Trophoblast cell (in vitro differentiated cells and primary cell): ENCODE results near the gene EEA1.
"Not testable (repeated sequence)": the region's sequence is repeated elsewhere in the genome, so short reads cannot be mapped to it uniquely, and the experiment has no call there.

ENCODE experiments used
- DNase-seq, 2 donors: peaks; one replicate each; pipeline ENCODE4 v3.0.0-alpha.2; 2016
- H2AFZ ChIP-seq: 2 replicates; pipeline ENCODE4 v1.6.1; 2013; ENCODE audit warnings: low read length, moderate library complexity, mild to moderate bottlenecking; ENCODE audit not compliant: insufficient read depth, poor library complexity
- H2AK5ac ChIP-seq: 2 replicates; pipeline ENCODE4 v1.6.1; 2013; ENCODE audit warnings: mild to moderate bottlenecking, low read length
- H2BK120ac ChIP-seq: 2 replicates; pipeline ENCODE4 v1.6.1; 2013; ENCODE audit warnings: low read length, mild to moderate bottlenecking, moderate library complexity; ENCODE audit not compliant: insufficient read depth, poor library complexity
- H2BK12ac ChIP-seq: 2 replicates; pipeline ENCODE4 v1.6.1; 2013; ENCODE audit warnings: mild to moderate bottlenecking, low read length, moderate library complexity
- H2BK5ac ChIP-seq: 2 replicates; pipeline ENCODE4 v1.6.1; 2013; ENCODE audit warnings: low read length, low read depth, moderate library complexity, mild to moderate bottlenecking; ENCODE audit not compliant: poor library complexity
- H3K14ac ChIP-seq: 2 replicates; pipeline ENCODE4 v1.6.1; 2013; ENCODE audit warnings: mild to moderate bottlenecking, low read length
- H3K18ac ChIP-seq: 2 replicates; pipeline ENCODE4 v1.6.1; 2013; ENCODE audit warnings: mild to moderate bottlenecking, low read length
- H3K23ac ChIP-seq: 2 replicates; pipeline ENCODE4 v1.6.1; 2013; ENCODE audit warnings: low read length
- H3K27ac ChIP-seq: 2 replicates; pipeline ENCODE4 v1.5.1; 2013; ENCODE audit warnings: low read depth, mild to moderate bottlenecking, inconsistent platforms, low read length, moderate library complexity
- H3K27me3 ChIP-seq: 2 replicates; pipeline ENCODE4 v1.6.1; 2013; ENCODE audit warnings: inconsistent platforms, mild to moderate bottlenecking, low read length, moderate library complexity; ENCODE audit not compliant: insufficient read depth
- H3K36me3 ChIP-seq, 2 experiments: 1 replicate in 1 of 2; 2 replicates in 1 of 2; pipeline ENCODE4 v1.6.1; 2013; ENCODE audit warnings: low read length in 2 of 2, mild to moderate bottlenecking in 2 of 2, moderate library complexity in 1 of 2; ENCODE audit not compliant: insufficient read depth in 2 of 2, control insufficient read depth in 1 of 2
- H3K4ac ChIP-seq: 2 replicates; pipeline ENCODE4 v1.6.1; 2013; ENCODE audit warnings: low read depth, mild to moderate bottlenecking, low read length, moderate library complexity
- H3K4me1 ChIP-seq, 2 experiments: 1 replicate in 1 of 2; 2 replicates in 1 of 2; pipeline ENCODE4 v1.6.1; 2013; ENCODE audit warnings: low read length in 2 of 2, mild to moderate bottlenecking in 2 of 2, moderate library complexity in 1 of 2; ENCODE audit not compliant: insufficient read depth in 2 of 2, control insufficient read depth in 1 of 2
- H3K4me2 ChIP-seq: 2 replicates; pipeline ENCODE4 v1.6.1; 2013; ENCODE audit warnings: inconsistent platforms, mild to moderate bottlenecking, low read length, moderate library complexity
- H3K4me3 ChIP-seq: 2 replicates; pipeline ENCODE4 v1.5.1; 2013; ENCODE audit warnings: mild to moderate bottlenecking, low read depth, low read length, inconsistent platforms
- H3K79me1 ChIP-seq: one replicate; pipeline ENCODE4 v1.6.1; 2013; ENCODE audit warnings: low read length
- H3K79me2 ChIP-seq: 2 replicates; pipeline ENCODE4 v1.6.1; 2013; ENCODE audit warnings: low read length, mild to moderate bottlenecking; ENCODE audit not compliant: control insufficient read depth, insufficient read depth, poor library complexity
- H3K9ac ChIP-seq: 2 replicates; pipeline ENCODE4 v1.6.1; 2013; ENCODE audit warnings: mild to moderate bottlenecking, low read length
- H3K9me3 ChIP-seq: 2 replicates; pipeline ENCODE4 v1.6.1; 2013; ENCODE audit warnings: low read depth, mild to moderate bottlenecking, control low read depth, inconsistent platforms, low read length; ENCODE audit not compliant: insufficient read depth
- H4K12ac ChIP-seq: 2 replicates; pipeline ENCODE4 v1.6.1; 2013; ENCODE audit warnings: low read depth, mild to moderate bottlenecking, low read length, moderate library complexity
- H4K8ac ChIP-seq: 2 replicates; pipeline ENCODE4 v1.6.1; 2013; ENCODE audit warnings: low read depth, mild to moderate bottlenecking, low read length, moderate library complexity
- H4K91ac ChIP-seq: one replicate; pipeline ENCODE4 v1.6.1; 2013; ENCODE audit warnings: low read depth, mild to moderate bottlenecking, low read length, moderate library complexity
- WGBS: extraction: QIAGEN DNeasy Blood & Tissue Kit; methylation state at CpG from one replicate; pipeline ENCODE4 v1.1.7; 2013; ENCODE audit warnings: missing lambda C conversion rate; ENCODE audit not compliant: insufficient read length, insufficient coverage; ENCODE audit errors: extremely low coverage; 5-methylcytosine and 5-hydroxymethylcytosine counted together

The EEA1 gene

DNA sequence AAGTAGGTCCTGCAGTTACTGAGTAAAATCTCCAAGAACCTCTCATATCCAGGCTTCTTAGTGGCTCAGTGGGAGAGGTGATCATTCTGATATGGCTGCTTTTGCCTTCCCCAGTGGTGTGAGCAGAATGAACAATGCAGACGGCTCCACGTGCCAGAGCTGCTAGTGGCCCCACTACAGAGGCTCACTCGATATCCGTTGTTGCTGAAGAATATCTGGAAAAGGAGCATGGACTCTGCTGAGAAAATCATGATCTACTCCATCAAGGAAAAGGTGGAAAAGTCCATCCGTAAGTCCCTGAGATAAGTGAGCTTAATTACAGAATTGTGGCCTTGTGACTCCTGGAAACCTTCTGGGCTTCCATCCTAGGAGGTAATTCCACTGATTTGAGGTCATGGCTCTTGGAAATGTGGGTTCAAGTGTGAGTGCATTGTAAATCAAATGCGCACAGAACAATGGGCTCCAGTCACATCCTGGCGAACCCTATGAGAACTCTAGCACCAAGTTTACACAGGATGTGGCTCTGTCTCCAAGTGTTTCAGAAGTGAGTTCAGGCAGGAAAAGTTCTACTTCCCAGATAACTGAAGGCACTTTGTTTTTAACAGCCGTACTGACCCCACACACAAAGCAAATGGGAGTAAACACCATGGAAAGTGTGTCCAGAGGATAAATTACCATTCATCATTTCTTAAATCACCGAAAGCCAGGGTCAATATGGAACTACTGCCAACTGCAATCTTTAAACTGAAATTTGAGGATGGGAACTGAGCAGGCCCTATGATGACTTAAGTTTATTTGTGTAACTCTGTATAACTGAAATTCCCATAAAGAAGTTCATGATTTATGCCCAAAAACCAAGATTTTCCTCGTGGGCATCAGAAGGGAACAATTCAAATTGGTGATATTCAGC, 174.9 kb downstream of the EEA1 start:
- H3K9me3 ChIP-seq: no peaks in the 10 kb centered on the region
- no peak overlapping the region for H2BK12ac ChIP-seq
- H2BK120ac ChIP-seq: no peak overlapping the region
- no peak overlapping the region for H3K4me2 ChIP-seq
- no peak overlapping the region for H2AFZ ChIP-seq
- no CpG with 5 or more reads among the region's 10 CpGs for WGBS
- no peak overlapping the region for H3K23ac ChIP-seq
- H3K4ac ChIP-seq: no peak overlapping the region
- H2AK5ac ChIP-seq: no peak overlapping the region
- H3K79me1 ChIP-seq: no peaks in the 10 kb centered on the region
- DNase-seq: no peak
- no peaks in the 10 kb centered on the region for H3K4me1 ChIP-seq
- no peak overlapping the region for H3K9ac ChIP-seq
- no peak overlapping the region for H3K4me3 ChIP-seq
- no peak overlapping the region for H4K91ac ChIP-seq
- H4K12ac ChIP-seq: no peak overlapping the region
- H3K36me3 ChIP-seq: no peaks in the 10 kb centered on the region
- no peak overlapping the region for H3K18ac ChIP-seq
- no peaks in the 10 kb centered on the region for H3K79me2 ChIP-seq
- H3K27ac ChIP-seq: no peak overlapping the region
- H2BK5ac ChIP-seq: no peak overlapping the region
- H3K14ac ChIP-seq: no peak overlapping the region
- no peaks in the 10 kb centered on the region for H3K27me3 ChIP-seq
- no peak overlapping the region for H4K8ac ChIP-seq

DNA sequence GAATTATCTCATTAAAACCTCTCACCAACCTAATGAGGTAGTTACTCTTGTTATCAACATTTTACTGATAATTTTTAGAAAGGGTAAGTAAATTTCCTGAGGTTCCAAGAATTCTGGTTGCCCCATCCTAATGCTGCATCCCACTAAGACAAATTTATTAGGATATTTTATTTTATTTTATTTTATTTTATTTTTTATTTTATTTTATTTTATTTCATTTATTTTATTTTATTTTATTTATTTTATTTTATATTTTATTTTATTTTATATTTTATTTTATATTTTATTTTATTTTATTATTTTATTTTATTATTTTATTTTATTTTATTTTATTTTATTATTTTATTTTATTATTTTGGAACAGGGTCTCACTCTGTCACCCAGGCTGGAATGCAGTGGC, 179.4 kb downstream of the EEA1 start:
- not testable (repeated sequence) for H3K23ac ChIP-seq, H3K4ac ChIP-seq, H3K14ac ChIP-seq, H3K9me3 ChIP-seq, H3K27me3 ChIP-seq, H3K18ac ChIP-seq, H3K4me2 ChIP-seq, H3K4me3 ChIP-seq, H2AFZ ChIP-seq, H2BK12ac ChIP-seq, H4K12ac ChIP-seq, DNase-seq, H4K8ac ChIP-seq, H3K27ac ChIP-seq, H3K79me2 ChIP-seq, H3K36me3 ChIP-seq, H2BK120ac ChIP-seq, H3K4me1 ChIP-seq, H2AK5ac ChIP-seq, H4K91ac ChIP-seq, H3K79me1 ChIP-seq, H2BK5ac ChIP-seq, H3K9ac ChIP-seq

DNA sequence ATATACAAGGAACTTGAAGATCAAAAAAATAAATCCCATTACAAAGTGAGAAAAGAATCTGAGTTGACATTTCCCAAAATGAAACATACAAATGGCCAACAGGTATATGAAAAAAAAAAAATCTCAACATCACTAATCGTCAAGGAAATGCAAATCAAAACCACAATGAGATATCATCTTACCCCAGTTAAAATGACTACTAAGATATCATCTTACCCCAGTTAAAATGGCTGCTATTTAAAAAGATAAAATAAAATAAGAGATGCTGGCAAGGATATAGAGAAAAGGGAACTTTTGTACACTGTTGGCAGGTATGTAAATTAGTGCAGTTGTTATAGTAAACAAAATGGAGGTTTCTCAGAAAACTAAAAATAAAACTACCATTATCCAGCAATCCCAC, 181.9 kb downstream of the EEA1 start:
- H3K36me3 ChIP-seq: no peaks in the 10 kb centered on the region
- no peaks in the 10 kb centered on the region for H3K27me3 ChIP-seq
- no peak overlapping the region for H2BK5ac ChIP-seq
- no peak overlapping the region for H3K9ac ChIP-seq
- no peak overlapping the region for H3K4me3 ChIP-seq
- H2AK5ac ChIP-seq: no peak overlapping the region
- no peak overlapping the region for H3K4ac ChIP-seq
- H4K91ac ChIP-seq: no peak overlapping the region
- WGBS: no CpG with 5 or more reads among the region's 1 CpG
- no peak overlapping the region for H2AFZ ChIP-seq
- no peaks in the 10 kb centered on the region for H3K79me1 ChIP-seq
- H3K27ac ChIP-seq: no peak overlapping the region
- no peaks in the 10 kb centered on the region for H3K79me2 ChIP-seq
- H3K4me1 ChIP-seq: peaks cover 0 to 2% of the 10 kb centered on the region in 2 experiments
- DNase-seq: no peak
- H3K23ac ChIP-seq: no peak overlapping the region
- H3K9me3 ChIP-seq: no peaks in the 10 kb centered on the region
- no peak overlapping the region for H3K14ac ChIP-seq
- H2BK120ac ChIP-seq: no peak overlapping the region
- no peak overlapping the region for H4K12ac ChIP-seq
- no peak overlapping the region for H3K4me2 ChIP-seq
- no peak overlapping the region for H3K18ac ChIP-seq
- H4K8ac ChIP-seq: no peak overlapping the region
- H2BK12ac ChIP-seq: no peak overlapping the region

DNA sequence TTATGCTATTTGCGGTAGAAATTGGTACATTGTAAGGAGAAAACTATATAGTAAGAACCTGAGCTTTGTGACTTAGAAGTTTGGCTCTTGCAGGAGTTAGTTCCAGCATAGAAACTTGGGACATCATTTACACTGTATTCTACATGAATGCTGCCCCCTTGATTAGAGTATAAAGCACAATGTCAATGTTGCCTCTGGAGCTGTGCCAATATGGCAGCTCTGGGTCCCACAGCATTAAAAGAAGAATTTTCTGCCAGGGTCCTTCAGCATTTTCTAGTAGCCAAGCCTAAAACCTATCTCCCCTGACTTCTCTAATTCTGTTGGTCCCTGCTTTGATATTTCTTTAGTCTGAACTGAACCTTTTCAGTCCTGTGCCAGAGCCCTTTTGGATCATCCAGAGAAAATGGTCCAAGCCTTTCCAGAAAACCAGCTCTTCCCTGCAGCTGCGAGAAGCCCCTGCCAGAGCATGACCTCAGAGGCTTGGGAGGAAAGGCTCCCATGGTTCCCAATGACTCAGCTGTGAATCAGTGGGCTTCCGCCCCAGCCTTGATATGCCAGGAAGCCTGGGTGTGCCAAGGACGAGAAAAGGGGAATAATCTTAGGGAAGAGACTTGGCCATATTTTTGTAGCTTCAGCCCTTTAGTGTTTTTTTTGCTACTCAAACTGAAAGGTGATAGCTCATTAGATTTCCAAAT, 183.1 kb downstream of the EEA1 start:
- H3K4me3 ChIP-seq: no peak overlapping the region
- H3K36me3 ChIP-seq: no peaks in the 10 kb centered on the region
- no peak overlapping the region for H2BK120ac ChIP-seq
- no peaks in the 10 kb centered on the region for H3K79me1 ChIP-seq
- no peaks in the 10 kb centered on the region for H3K27me3 ChIP-seq
- H4K8ac ChIP-seq: no peak overlapping the region
- no peak for DNase-seq
- H2BK12ac ChIP-seq: no peak overlapping the region
- H3K9me3 ChIP-seq: no peaks in the 10 kb centered on the region
- no peak overlapping the region for H3K27ac ChIP-seq
- no peak overlapping the region for H3K14ac ChIP-seq
- no peak overlapping the region for H2BK5ac ChIP-seq
- no peak overlapping the region for H2AK5ac ChIP-seq
- H3K23ac ChIP-seq: no peak overlapping the region
- no peak overlapping the region for H3K4me2 ChIP-seq
- H3K79me2 ChIP-seq: no peaks in the 10 kb centered on the region
- no peak overlapping the region for H3K9ac ChIP-seq
- no peak overlapping the region for H4K12ac ChIP-seq
- WGBS: no CpG with 5 or more reads among the region's 4 CpGs
- no peak overlapping the region for H3K4ac ChIP-seq
- no peak overlapping the region for H4K91ac ChIP-seq
- H3K18ac ChIP-seq: no peak overlapping the region
- H3K4me1 ChIP-seq: peaks cover 0 to 2% of the 10 kb centered on the region in 2 experiments
- no peak overlapping the region for H2AFZ ChIP-seq
